Measurements from ENCODE around the gene UBR4.

Gene UBR4

DNA sequence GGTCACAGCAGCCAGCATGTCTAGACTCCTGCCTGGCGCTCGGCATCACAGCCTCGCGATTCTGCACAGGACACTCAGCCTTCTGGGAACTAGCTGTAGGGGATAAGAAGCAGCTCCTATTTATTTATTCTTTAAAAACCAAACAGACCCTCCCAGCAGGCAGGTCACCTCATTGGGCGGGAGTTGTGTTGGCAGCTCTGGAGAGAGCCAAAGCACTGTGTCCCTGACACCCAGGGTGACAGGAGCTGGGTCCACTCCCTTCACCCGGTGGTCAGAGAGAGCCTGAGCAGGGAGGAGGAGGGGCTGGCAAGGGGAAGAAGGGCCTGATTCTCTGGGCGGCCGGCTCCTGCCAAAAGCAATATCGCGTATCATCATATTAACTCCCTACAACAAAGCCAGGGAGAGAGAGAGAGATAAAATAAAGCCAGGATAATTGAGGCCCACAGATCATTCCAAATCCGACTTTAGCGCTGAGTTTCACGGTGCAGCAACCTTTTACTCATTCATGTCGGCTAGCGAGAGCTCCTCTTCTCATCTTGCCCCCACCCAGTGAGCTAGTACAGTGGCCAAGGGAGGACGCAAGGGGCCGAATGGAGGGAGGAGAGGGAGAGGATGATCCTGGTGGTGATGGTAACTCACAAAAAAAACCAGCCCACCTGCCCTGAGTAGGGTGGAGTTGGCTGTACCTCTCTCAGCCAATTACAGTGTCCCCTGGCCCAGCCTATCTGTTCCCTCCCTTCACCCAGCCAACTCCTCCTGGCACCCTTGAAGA is 173.8 kb downstream of the UBR4 start:
- DNase-seq (ENCODE audit: low spot score) = no peak

DNA sequence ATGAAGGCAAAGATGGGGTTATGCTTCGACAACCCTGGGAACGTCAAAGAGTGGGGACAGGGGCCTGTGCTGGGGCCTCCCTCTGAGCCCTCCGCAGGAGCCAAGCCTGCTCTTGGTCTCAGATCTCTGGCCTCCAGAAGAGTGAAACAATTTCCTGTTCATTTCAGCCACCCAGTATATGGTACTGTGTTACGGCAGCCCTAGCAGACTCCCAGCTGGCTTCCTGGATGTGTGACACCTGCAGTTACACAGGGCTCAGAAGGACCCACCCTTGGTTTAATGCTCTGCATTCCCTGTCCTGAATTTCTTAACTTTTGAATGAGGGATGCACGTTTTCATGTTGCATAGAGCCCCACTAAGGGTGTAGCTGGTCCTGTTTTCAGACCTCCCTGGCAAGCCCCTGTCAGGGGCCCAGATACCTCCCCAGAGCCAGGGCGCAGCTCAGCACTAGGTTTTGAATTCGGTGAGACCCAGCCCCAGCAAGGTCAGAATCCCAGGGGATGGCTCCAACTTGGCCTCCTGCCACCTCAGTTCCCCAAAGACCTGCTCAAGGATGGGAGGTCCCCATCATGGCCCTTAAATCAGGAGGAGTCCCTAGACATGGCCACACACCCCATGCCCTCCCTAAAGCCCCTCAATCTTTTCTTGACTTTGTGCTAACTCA is 174.6 kb downstream of the UBR4 start:
- DNase-seq (ENCODE audit: low spot score) = no peak

DNA sequence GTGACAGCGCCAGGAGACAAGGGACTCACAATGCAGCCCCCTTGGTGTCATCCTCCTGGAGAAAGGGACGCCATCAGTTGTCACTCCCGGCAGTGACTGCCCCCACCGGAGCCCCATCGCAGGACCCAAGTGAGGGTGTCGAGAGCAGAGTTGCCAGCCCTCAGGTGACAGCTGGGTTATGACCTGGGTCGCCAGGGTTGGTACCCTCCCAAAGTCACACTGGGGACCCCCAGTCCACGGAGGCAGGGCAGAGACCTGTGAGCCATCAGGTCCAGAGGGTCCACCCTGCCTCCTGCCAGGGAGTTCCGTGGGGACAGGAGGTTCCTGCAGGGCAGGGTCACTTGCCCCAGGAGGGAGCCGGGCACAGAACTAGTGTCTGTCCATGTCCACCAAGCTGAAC is 175.3 kb downstream of the UBR4 start:
- no peak for DNase-seq (ENCODE audit: low spot score)

DNA sequence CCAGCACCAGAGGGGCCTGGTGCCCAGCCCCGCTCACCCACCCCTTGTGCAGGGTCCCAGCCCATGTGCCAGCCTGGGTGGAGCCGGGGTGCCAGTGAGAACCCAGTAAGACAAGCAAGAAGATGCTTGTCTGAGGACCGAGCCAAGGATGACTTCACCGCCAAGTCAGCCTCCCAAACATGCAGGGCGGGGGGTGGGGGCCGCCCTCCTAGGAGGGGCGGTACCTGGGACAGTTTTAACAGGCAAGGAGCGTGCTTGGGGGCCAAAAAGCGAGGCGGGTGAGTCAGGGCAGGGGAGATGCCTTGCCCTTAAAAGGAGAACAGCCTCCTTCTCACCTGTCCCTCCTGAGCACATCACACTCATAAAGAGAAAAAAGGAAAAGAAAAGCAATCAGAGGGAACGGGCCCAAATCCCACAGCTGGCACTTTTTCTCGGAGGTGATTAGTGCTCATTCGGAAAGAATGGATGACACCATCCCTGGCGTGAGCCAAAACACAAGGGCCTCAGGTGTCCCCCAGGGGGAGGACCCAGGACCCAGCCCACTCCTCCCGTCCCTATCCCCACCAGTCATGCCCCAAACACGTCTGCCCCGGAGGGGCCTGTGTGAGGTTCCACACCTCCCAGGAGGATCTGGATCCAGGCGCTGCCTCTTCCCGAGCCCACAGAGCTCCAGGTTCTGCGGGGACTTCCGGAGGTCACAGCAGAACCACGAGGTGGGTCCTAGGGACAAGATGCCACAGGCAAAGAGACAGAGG is 176.0 kb downstream of the UBR4 start:
- no peak for DNase-seq (ENCODE audit: low spot score)

DNA sequence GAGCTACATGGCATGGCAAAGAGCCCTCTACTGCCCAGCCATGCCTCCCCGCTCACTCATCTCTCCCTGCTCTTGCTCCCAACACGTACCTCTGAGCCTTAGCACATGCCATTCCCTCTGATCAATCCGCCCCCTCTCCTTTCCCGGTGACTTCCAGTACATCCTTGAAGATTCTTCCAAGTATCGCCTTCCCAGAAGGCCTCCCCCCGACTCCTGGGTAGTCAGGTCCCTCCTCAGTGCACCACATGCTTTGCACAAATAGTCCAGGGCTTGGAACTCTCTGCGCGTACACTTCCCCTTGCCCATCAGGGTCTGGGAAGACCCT is 176.6 kb downstream of the UBR4 start:
- no peak for DNase-seq (ENCODE audit: low spot score)

DNA sequence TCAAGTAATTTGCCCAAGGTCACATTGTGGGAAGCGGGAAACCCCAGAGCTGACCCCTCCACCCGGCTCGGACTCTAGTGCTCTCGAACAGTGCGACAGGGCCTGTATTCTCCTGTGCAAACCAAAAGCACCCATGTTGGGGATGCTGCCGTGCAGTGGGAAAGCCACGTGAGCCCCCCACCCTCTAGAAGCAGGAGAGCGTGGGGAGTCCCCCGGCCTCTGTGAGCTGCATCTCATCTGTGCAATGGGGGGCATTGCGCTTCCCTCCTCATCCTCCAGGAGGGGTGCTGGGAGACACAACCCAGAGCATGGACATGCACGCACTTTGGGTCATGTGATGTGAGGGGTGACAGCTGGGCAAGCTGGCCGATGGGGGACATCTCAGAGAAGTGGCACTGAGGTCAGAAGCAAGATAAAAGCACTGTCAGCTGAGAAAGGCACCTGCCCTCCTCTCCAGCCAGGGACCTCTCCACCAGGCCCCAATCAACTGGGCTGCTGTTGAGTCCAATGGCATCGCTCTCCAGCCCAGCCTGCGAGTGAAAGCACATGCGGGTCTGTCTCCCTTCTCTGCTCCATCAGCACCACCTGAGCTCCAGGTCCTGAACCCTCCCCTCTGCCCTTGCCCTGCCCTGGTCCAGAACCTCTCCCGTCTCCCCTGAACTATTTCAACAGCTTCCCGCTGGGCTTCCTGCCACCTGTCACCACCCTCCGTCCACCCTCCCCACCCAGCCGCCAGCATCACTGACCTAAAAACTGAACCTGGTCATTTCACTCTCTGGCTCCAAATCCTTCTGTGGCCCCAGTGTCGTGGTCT is 177.2 kb downstream of the UBR4 start:
- DNase-seq (ENCODE audit: low spot score) = no peak

DNA sequence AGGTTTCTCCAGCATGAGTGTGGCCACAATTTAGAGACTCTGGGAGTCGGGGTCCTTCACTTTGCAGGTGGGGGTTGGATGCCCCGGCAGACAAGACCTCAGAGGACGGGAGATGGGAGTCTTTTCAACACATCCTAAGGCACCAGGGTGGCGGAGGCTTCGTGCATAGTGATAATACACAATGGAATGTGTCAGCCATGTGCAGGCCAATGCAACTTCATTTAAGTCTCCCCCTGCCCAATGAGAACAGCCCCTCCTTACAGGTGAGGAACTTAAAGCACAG is 177.7 kb downstream of the UBR4 start:
- DNase-seq (ENCODE audit: low spot score) = no peak

DNA sequence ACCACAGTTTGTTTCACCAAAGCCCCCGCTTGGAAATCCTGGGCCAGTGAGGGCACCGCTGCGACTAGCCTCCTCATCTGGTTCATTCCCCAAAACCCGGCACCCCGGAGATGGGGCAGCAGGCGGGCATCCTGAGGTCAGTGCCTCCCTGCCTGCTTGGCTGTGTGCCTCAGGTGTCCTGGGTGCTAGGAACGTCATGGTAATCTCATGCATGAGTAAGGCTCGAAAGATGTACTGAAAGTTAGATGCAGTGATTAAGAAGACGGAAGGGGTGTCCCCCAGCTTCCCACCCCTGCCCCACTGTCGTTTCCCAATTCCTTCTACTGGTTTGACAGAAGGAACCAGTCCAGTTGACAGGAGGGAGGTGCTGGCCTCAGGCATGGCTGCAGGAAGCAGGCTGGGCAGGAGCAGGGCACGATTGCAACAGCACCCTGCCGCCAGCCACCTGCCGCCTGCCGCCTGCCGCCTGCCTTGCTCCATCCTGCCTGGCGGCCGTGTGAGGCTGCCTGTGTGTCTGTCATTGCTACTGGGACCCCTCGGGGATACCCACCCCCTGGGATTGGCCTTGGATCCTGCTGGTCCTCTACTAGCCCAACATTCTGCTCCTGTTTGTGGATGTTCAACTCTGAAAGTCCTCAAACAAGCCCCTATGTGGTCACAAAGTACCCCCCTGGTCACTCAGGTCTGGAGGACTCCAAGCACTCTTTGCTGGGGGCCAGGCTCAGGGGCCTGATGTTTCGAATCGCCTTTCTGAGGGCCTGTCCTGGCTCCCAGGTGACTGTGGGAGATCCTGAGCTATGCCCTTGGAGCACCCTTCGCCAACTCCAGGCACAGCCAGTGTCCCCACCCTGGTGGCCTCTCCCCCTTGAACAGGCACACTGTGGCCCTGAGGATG is 180.6 kb downstream of the UBR4 start:
- no peak for DNase-seq (ENCODE audit: low spot score)

DNA sequence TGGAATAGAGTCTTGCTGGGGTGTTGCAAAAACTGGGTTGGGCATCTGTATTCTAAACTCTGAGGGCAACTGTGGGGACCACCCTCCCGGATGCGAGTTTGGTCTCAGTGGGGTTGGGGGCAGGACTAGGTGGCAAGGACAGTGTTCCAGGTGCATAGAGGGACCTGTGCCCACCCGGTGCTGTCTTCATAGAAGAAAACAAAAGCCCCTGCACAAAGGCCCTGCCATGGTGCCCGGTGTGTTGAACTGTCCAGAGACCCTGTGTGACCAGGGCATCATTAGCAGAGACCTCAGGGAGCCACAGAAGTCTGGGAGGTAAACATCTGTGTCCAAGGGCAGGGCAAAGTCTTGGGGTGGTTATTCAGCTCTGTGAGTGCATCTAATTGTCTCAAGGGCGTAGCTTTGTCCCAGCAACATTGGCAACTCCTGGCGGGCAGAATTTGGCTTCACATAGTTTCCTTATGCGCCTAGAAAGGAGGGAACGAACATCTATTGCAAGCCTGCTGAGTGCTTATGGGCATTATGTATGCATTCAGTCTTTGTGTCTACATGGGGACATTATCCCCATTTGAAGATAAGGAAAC is 181.4 kb downstream of the UBR4 start:
- DNase-seq (ENCODE audit: low spot score) = no peak

DNA sequence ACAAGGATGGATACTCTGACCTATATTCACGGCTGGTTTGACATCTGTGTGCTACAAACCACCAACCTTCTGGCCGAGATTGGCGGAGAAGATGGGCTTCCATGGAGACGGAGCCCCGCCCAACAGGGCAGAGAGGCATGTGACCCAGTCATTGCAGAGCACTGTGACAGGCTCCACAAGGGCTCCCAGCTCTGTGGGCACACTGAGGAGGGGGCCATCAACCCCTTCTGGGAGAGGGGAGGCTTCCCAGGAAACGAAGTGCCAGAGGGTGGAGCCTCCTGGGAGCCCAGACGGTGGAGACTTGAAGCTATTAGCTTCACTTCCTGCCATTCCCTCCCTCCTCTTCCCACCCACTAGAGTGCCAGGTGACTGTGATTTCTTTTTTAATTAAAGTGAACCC is 182.0 kb downstream of the UBR4 start:
- DNase-seq (ENCODE audit: low spot score) = no peak
